Gastrocnemius medialis (tissue), 4 donors: ENCODE measurements around the gene MS4A18.

ENCODE experiments used
- CTCF ChIP-seq, 5 experiments: fragments of 450-650 bp in 3 of 5; fragments of 200-600 bp in 2 of 5; sonication (generic) in 2 of 5; IDR thresholded peaks in 4 of 5; conservative IDR thresholded peaks in 1 of 5; 1 replicate in 4 of 5; 2 replicates in 1 of 5; pipeline ENCODE4 v1.5.1; 2016 to 2019; ENCODE audit warnings: antibody characterized with exemption in 5 of 5, mild to moderate bottlenecking in 3 of 5, moderate library complexity in 3 of 5
- POLR2A ChIP-seq, 2 donors: fragments of 450-650 bp; IDR thresholded peaks; one replicate each; pipeline ENCODE4 v1.6.1; 2017; ENCODE audit warnings: antibody characterized with exemption in 2 of 2, mild to moderate bottlenecking in 2 of 2, moderate library complexity in 2 of 2

GRCh38 chr11:60743058-60743457, 18.5 kb downstream of the MS4A18 start:
- TF ChIP-seq CTCF (IDR thresholded peaks at IDR 0.05 in 4 of 5, conservative IDR thresholded peaks at IDR 0.05 in 1 of 5) (no peak), POLR2A (IDR thresholded peaks at IDR 0.05) (no peak)
